Astrocyte (in vitro differentiated cells and primary cell): ENCODE data around the gene NAT14. TPM values are rescaled to one million over a fixed set of nuclear protein-coding genes. Genes with fewer than 3 reads are reported as not detected.

Source experiments
- DNase-seq: peaks from one replicate; pipeline ENCODE4 v3.0.0-alpha.2; 2010; ENCODE audit warnings: low read depth
- FAIRE-seq: peaks from 2 replicates; lab custom pipeline; 2011; peaks lifted over from hg19 to GRCh38; lab: Jason Lieb, UNC
- H2AFZ ChIP-seq: 2 replicates; pipeline ENCODE4 v1.6.0; 2012; ENCODE audit warnings: low read depth, low read length, inconsistent platforms
- H3K27ac ChIP-seq: 2 replicates; pipeline ENCODE4 v1.5.1; 2011; ENCODE audit warnings: low read depth, low read length, inconsistent platforms
- H3K27me3 ChIP-seq: 2 replicates; pipeline ENCODE4 v1.6.0; 2011; ENCODE audit warnings: low read length, inconsistent platforms; ENCODE audit not compliant: insufficient read depth
- H3K36me3 ChIP-seq: 2 replicates; pipeline ENCODE4 v1.5.1; 2011; ENCODE audit warnings: low read length, inconsistent platforms; ENCODE audit not compliant: insufficient read depth
- H3K4me1 ChIP-seq: 2 replicates; pipeline ENCODE4 v1.5.1; 2011; ENCODE audit warnings: low read length, inconsistent platforms; ENCODE audit not compliant: insufficient read depth
- H3K4me2 ChIP-seq: 2 replicates; pipeline ENCODE4 v1.6.0; 2012; ENCODE audit warnings: low read length, inconsistent platforms
- H3K4me3 ChIP-seq: 2 replicates; pipeline ENCODE4 v1.5.1; 2011; ENCODE audit warnings: low read depth, mild to moderate bottlenecking, low read length, inconsistent platforms; ENCODE audit not compliant: insufficient read depth
- H3K79me2 ChIP-seq: 2 replicates; pipeline ENCODE4 v1.6.0; 2012; ENCODE audit warnings: mild to moderate bottlenecking, low read length, inconsistent platforms; ENCODE audit not compliant: insufficient read depth
- H3K9ac ChIP-seq: 2 replicates; pipeline ENCODE4 v1.6.0; 2012; ENCODE audit warnings: mild to moderate bottlenecking, low read length, inconsistent platforms
- H3K9me3 ChIP-seq: 2 replicates; pipeline ENCODE4 v1.5.1; 2012; ENCODE audit warnings: low read depth, mild to moderate bottlenecking, low read length, inconsistent platforms; ENCODE audit not compliant: insufficient read depth
- H4K20me1 ChIP-seq: 2 replicates; pipeline ENCODE4 v1.6.0; 2012; ENCODE audit warnings: low read length, inconsistent platforms; ENCODE audit not compliant: insufficient read depth
- H3K27ac Mint-ChIP-seq: one replicate; pipeline ENCODE4 v1.8.0; 2021; ENCODE audit warnings: mild to moderate bottlenecking, mixed read lengths; ENCODE audit not compliant: unreplicated experiment
- H3K27me3 Mint-ChIP-seq: one replicate; pipeline ENCODE4 v1.8.0; 2021; ENCODE audit warnings: low read depth, mixed read lengths; ENCODE audit not compliant: unreplicated experiment
- H3K36me3 Mint-ChIP-seq: one replicate; pipeline ENCODE4 v1.8.0; 2021; ENCODE audit warnings: low read depth, mixed read lengths; ENCODE audit not compliant: unreplicated experiment
- H3K4me1 Mint-ChIP-seq: one replicate; pipeline ENCODE4 v1.8.0; 2021; ENCODE audit warnings: low read depth, mixed read lengths; ENCODE audit not compliant: unreplicated experiment
- H3K4me3 Mint-ChIP-seq: one replicate; pipeline ENCODE4 v1.8.0; 2021; ENCODE audit warnings: mild to moderate bottlenecking, moderate library complexity, mixed read lengths; ENCODE audit not compliant: unreplicated experiment
- H3K9me3 Mint-ChIP-seq: one replicate; pipeline ENCODE4 v1.8.0; 2021; ENCODE audit warnings: mild to moderate bottlenecking, mixed read lengths; ENCODE audit not compliant: unreplicated experiment
- EZH2 ChIP-seq: IDR thresholded peaks from 2 replicates; pipeline ENCODE4 v1.6.1; 2012; ENCODE audit warnings: mild to moderate bottlenecking, low read length, inconsistent platforms; ENCODE audit not compliant: insufficient read depth
- total RNA-seq: library from RNA; stranded (reverse); gene quantifications from 2 replicates; pipeline ENCODE4 v1.2.1, GENCODE V29; 2021
- TF ChIP-seq, protein P1 (sequence below): IDR thresholded peaks from 2 replicates; pipeline ENCODE4 v1.5.1; 2011; ENCODE audit warnings: low read depth, mild to moderate bottlenecking, inconsistent platforms, low read length, moderate library complexity; ENCODE audit not compliant: insufficient read depth

NAT14 gene
- total RNA-seq, 1 donor from 2014 or later: 71.2 TPM

DNA sequence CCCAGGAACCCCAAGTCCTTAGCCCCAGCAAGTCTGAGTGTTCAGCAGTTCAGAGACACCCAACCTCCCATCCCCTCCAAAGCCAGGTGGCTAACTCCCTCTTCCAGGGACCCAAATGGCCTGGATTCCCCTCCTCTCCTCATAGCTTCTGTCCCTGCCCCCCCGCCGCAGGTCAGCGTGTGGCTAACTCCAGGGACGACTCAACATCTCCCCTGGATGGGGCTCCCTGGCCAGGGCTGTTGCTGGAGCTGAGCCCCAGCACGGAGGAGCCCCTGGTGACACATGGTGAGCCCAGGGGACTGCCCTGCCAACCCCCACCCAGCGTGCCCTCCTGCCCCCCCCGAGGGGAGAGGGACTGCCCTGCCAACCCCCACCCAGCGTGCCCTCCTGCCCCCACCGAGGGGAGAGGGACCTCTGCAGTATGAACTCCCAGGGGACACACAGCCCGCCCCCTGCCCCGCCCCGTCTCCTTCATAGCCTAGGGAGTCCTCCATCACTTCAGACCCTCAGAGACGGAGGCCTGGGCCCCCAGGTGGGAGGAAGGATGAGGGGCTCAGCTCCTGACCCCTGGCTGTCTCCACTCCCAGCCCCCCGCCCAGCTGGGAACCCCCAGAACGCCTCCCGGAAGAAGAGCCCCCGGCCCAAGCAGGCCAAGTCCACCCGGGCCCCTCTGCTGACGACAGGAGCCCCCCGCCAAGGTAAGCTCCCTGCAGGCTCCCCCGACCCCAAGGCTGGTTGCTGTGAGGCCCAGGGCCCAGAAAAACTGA, 4.9 kb downstream of the NAT14 start:
- Histone ChIP-seq H3K79me2 (peaks cover 14% of the 10 kb centered on the region), H3K36me3 (no peaks in the 10 kb centered on the region), H3K4me1 (peaks cover 60% of the 10 kb centered on the region), H3K9me3 (no peaks in the 10 kb centered on the region), H3K9ac (peak overlapping the region; percentile 18), H3K27me3 (no peaks in the 10 kb centered on the region), H4K20me1 (no peaks in the 10 kb centered on the region), H3K4me2 (peak overlapping the region; percentile 85), H3K4me3 (no peak overlapping the region), H3K27ac (no peak overlapping the region), H2AFZ (no peak overlapping the region)
- Mint-ChIP-seq H3K4me1 (peaks cover 24% of the 10 kb centered on the region), H3K27ac (no peak overlapping the region), H3K27me3 (no peaks in the 10 kb centered on the region), H3K4me3 (no peak overlapping the region), H3K9me3 (no peaks in the 10 kb centered on the region), H3K36me3 (peaks cover 5% of the 10 kb centered on the region)
- DNase-seq: no peak
- TF ChIP-seq EZH2: no peak
- TF ChIP-seq, protein P1, sequence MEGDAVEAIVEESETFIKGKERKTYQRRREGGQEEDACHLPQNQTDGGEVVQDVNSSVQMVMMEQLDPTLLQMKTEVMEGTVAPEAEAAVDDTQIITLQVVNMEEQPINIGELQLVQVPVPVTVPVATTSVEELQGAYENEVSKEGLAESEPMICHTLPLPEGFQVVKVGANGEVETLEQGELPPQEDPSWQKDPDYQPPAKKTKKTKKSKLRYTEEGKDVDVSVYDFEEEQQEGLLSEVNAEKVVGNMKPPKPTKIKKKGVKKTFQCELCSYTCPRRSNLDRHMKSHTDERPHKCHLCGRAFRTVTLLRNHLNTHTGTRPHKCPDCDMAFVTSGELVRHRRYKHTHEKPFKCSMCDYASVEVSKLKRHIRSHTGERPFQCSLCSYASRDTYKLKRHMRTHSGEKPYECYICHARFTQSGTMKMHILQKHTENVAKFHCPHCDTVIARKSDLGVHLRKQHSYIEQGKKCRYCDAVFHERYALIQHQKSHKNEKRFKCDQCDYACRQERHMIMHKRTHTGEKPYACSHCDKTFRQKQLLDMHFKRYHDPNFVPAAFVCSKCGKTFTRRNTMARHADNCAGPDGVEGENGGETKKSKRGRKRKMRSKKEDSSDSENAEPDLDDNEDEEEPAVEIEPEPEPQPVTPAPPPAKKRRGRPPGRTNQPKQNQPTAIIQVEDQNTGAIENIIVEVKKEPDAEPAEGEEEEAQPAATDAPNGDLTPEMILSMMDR: no peak
- no peak for FAIRE-seq

DNA sequence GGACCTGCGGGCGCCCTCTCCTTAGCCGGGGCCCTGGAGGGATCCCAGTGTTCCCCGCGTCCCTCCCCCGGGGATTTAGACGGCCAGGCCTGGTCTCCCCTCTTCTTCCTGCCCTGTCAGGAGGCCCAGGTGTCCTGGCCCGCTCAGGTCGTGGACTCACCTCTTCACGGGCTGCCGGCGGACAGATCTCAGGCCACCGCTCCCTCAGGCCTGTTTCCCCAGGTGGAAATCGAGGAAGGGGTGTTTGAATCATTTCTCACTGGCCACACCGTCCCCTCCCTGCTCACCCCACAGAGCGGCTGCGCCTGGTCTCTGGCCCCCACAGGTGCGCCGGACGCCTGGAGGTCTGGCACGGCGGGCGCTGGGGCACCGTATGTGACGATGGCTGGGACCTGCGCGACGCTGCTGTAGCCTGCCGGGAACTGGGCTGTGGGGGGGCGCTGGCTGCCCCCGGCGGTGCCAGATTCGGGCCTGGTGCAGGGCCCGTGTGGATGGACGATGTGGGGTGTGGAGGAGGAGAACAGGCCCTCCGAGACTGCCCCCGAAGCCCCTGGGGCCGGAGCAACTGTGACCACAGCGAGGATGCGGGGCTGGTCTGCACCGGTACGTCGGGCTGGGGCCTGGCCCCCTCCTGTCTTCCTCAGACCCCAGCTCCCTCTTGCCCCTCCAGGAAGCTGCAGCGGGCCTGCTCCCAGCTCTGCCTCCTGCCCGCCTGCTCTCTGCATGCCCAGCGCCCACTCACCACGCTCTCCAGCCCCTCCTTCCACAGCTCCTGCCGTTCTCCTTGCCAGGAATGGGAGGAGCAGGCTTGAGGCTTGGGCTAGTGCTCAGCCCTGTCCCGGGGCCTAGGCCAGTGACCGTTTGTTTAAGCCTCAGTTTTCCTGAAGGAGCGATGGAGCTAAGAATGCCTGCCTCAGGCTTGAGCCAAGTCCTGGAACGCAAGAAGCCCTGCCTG, 5.8 kb downstream of the NAT14 start:
- Histone ChIP-seq H4K20me1 (no peaks in the 10 kb centered on the region), H3K4me1 (peaks cover 55% of the 10 kb centered on the region), H3K79me2 (peaks cover 5% of the 10 kb centered on the region), H3K36me3 (no peaks in the 10 kb centered on the region), H3K4me2 (no peak overlapping the region), H3K4me3 (no peak overlapping the region), H3K9ac (no peak overlapping the region), H3K27ac (no peak overlapping the region), H2AFZ (no peak overlapping the region), H3K9me3 (no peaks in the 10 kb centered on the region), H3K27me3 (no peaks in the 10 kb centered on the region)
- peaks cover 24% of the 10 kb centered on the region for H3K4me1 Mint-ChIP-seq
- no peak for DNase-seq
- no peaks in the 10 kb centered on the region for H3K27me3 Mint-ChIP-seq
- H3K36me3 Mint-ChIP-seq: peaks cover 5% of the 10 kb centered on the region
- FAIRE-seq: no peak
- no peaks in the 10 kb centered on the region for H3K9me3 Mint-ChIP-seq
- TF ChIP-seq, protein P1: no peak
- TF ChIP-seq EZH2: no peak
- no peak overlapping the region for H3K4me3 Mint-ChIP-seq
- no peak overlapping the region for H3K27ac Mint-ChIP-seq
